ENCODE data around the gene P2RY12.

DNA sequence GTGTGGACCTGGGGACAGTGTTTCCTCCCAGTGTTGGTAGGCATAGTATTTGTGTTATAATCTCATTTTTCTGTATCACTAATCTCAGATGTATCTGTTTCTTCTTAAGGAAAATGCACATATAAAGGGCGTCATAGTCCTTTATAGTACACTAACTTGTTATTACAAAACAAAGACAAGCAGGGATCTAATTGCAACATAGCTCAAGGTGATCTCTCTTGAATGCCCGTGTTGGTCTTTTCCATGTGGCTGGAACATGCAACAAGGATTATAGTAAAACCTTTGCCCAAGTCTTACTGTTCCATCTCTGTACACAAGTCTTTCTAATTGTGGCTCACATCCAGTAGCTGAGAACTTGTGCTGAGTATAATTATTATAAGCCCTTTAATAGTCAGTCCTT, 64.4 kb downstream of the P2RY12 start:
- TF ChIP-seq, protein P1, sequence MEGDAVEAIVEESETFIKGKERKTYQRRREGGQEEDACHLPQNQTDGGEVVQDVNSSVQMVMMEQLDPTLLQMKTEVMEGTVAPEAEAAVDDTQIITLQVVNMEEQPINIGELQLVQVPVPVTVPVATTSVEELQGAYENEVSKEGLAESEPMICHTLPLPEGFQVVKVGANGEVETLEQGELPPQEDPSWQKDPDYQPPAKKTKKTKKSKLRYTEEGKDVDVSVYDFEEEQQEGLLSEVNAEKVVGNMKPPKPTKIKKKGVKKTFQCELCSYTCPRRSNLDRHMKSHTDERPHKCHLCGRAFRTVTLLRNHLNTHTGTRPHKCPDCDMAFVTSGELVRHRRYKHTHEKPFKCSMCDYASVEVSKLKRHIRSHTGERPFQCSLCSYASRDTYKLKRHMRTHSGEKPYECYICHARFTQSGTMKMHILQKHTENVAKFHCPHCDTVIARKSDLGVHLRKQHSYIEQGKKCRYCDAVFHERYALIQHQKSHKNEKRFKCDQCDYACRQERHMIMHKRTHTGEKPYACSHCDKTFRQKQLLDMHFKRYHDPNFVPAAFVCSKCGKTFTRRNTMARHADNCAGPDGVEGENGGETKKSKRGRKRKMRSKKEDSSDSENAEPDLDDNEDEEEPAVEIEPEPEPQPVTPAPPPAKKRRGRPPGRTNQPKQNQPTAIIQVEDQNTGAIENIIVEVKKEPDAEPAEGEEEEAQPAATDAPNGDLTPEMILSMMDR (IDR thresholded peaks at IDR 0.05; ENCODE audit: borderline replicate concordance, extremely low read depth, low read length, poor library complexity, severe bottlenecking), result no peak
- no peak for TF ChIP-seq EZH2 (IDR thresholded peaks at IDR 0.05; ENCODE audit: borderline replicate concordance, low read depth, low read length, severe bottlenecking)

All from DND-41 (cell line).